Peyer's patch (tissue), 4 donors: ENCODE measurements around the gene CCDC192. TPM values are rescaled to one million over a fixed set of nuclear protein-coding genes. Genes with fewer than 3 reads are reported as not detected.

ENCODE experiments used
- DNase-seq, 3 donors: peaks; one replicate each; pipeline ENCODE4 v3.0.0-alpha.2; 2017 to 2019
- H3K27ac ChIP-seq, 4 donors: fragments of 200-600 bp; sonication (generic); one replicate each; pipeline ENCODE4 v1.5.1; 2016 to 2019
- H3K27me3 ChIP-seq, 2 donors: fragments of 200-600 bp; sonication (generic); one replicate each; pipeline ENCODE4 v1.5.1; 2019
- H3K36me3 ChIP-seq, 3 donors: fragments of 200-600 bp; sonication (generic); one replicate each; pipeline ENCODE4 v1.5.1; 2016 to 2019
- H3K4me1 ChIP-seq, 4 donors: fragments of 200-600 bp; sonication (generic); one replicate each; pipeline ENCODE4 v1.5.1; 2016 to 2019
- H3K4me3 ChIP-seq, 4 donors: fragments of 200-600 bp; sonication (generic); 1 replicate in 3 of 4; 2 replicates in 1 of 4; pipeline ENCODE4 v1.5.1; 2016 to 2019; ENCODE audit warnings: mild to moderate bottlenecking in 1 of 4
- H3K9me3 ChIP-seq, 4 donors: fragments of 200-600 bp; sonication (generic); one replicate each; pipeline ENCODE4 v1.5.1; 2016 to 2019; ENCODE audit warnings: mild to moderate bottlenecking in 1 of 4
- CTCF ChIP-seq, 6 experiments: fragments of 450-650 bp in 4 of 6; fragments of 200-600 bp in 2 of 6; sonication (generic) in 1 of 6; IDR thresholded peaks; one replicate each; pipeline ENCODE4 v1.5.1; 2017 to 2019; ENCODE audit warnings: antibody characterized with exemption in 6 of 6, mild to moderate bottlenecking in 3 of 6, moderate library complexity in 1 of 6
- POLR2A ChIP-seq, 2 donors: fragments of 450-650 bp; IDR thresholded peaks; one replicate each; pipeline ENCODE4 v1.5.1; 2017; ENCODE audit warnings: antibody characterized with exemption in 2 of 2, mild to moderate bottlenecking in 2 of 2, moderate library complexity in 2 of 2
- total RNA-seq, 4 donors: library from RNA; depleted of rRNA; stranded (reverse); fragments of >200 nt; gene quantifications; one replicate each; pipeline ENCODE4 v1.1.0, GENCODE V29; 2016

The CCDC192 gene
- total RNA-seq, 4 donors from 2014 or later, result not detected

GRCh38 chr5:127858116-127858784 lies 155.1 kb downstream of the CCDC192 start:
- DNase-seq, result no peak
- Histone ChIP-seq H3K36me3 (no peaks in the 10 kb centered on the region), H3K4me1 (no peaks in the 10 kb centered on the region), H3K9me3 (no peaks in the 10 kb centered on the region), H3K27me3 (no peaks in the 10 kb centered on the region), H3K4me3 (no peak overlapping the region), H3K27ac (peak overlapping the region in 2 of 4 donors; percentile 22 to 53)
- TF ChIP-seq CTCF (IDR thresholded peaks at IDR 0.05) (no peak), POLR2A (IDR thresholded peaks at IDR 0.05) (no peak)

- TF ChIP-seq POLR2A (IDR thresholded peaks at IDR 0.05) (no peak), CTCF (IDR thresholded peaks at IDR 0.05) (no peak)
- no peak for DNase-seq
- no peak overlapping the region for H3K4me3 ChIP-seq
- H3K4me1 ChIP-seq, result peaks cover 0 to 6% (median 0%) of the 10 kb centered on the region in 4 donors
- H3K36me3 ChIP-seq, result no peaks in the 10 kb centered on the region
- no peaks in the 10 kb centered on the region for H3K9me3 ChIP-seq
- H3K27me3 ChIP-seq, result no peaks in the 10 kb centered on the region
- H3K27ac ChIP-seq, result no peak overlapping the region
Measured at GRCh38 chr5:127860291-127860690, 157.1 kb downstream of the CCDC192 start.

- no peaks in the 10 kb centered on the region for H3K9me3 ChIP-seq
- no peak overlapping the region for H3K4me3 ChIP-seq
- H3K4me1 ChIP-seq, result peaks cover 0 to 6% (median 0%) of the 10 kb centered on the region in 4 donors
- H3K27ac ChIP-seq, result peak overlapping the region in 2 of 4 donors; percentile 14 to 27
- TF ChIP-seq CTCF (IDR thresholded peaks at IDR 0.05), result no peak
- TF ChIP-seq POLR2A (IDR thresholded peaks at IDR 0.05), result no peak
- DNase-seq, result no peak
- H3K27me3 ChIP-seq, result no peaks in the 10 kb centered on the region
- H3K36me3 ChIP-seq, result no peaks in the 10 kb centered on the region
Measured at GRCh38 chr5:127863161-127863560, 160.0 kb downstream of the CCDC192 start.

GRCh38 chr5:127863610-127864395 lies 160.6 kb downstream of the CCDC192 start:
- Histone ChIP-seq H3K36me3 (no peaks in the 10 kb centered on the region), H3K9me3 (no peaks in the 10 kb centered on the region), H3K4me3 (no peak overlapping the region), H3K27me3 (no peaks in the 10 kb centered on the region), H3K4me1 (peaks cover 0 to 6% (median 0%) of the 10 kb centered on the region in 4 donors), H3K27ac (peak overlapping the region in 2 of 4 donors; percentile 12 to 41)
- no peak for TF ChIP-seq CTCF (IDR thresholded peaks at IDR 0.05)
- TF ChIP-seq POLR2A (IDR thresholded peaks at IDR 0.05), result no peak
- no peak for DNase-seq

- H3K4me3 ChIP-seq, result no peak overlapping the region
- no peak for TF ChIP-seq POLR2A (IDR thresholded peaks at IDR 0.05)
- TF ChIP-seq CTCF (IDR thresholded peaks at IDR 0.05), result no peak
- no peaks in the 10 kb centered on the region for H3K9me3 ChIP-seq
- H3K4me1 ChIP-seq, result peaks cover 0 to 6% (median 0%) of the 10 kb centered on the region in 4 donors
- peak overlapping the region in 1 of 4 donors; percentile 41 for H3K27ac ChIP-seq
- H3K36me3 ChIP-seq, result no peaks in the 10 kb centered on the region
- DNase-seq, result no peak
- H3K27me3 ChIP-seq, result no peaks in the 10 kb centered on the region
Measured at GRCh38 chr5:127864511-127864910, 161.3 kb downstream of the CCDC192 start.
